GM12878 (cell line): ENCODE measurements around the gene DNMT3A. TPM values are rescaled to one million over a fixed set of nuclear protein-coding genes. Genes with fewer than 3 reads are reported as not detected.

Experiments used
- ATAC-seq: fragments of 200-7000 bp; cut with Tn5 transposase; 3 replicates; pipeline ENCODE4 v1.9.1; 2020; ENCODE audit warnings: mild to moderate bottlenecking, moderate library complexity
- BruUV-seq: library from RNA; stranded (reverse); fragments of 400-500 nt; replicated peaks from 2 replicates; lab custom pipeline; 2021; lab: Mats Ljungman, UMichigan
- CTCF ChIA-PET: fragments of 300-600 bp; sonication (Branson Sonifier 250); formaldehyde crosslinking; extraction: SDS; loops from one replicate; lab custom pipeline; 2021; ENCODE audit warnings: inconsistent platforms; lab: Yijun Ruan, JAX
- POLR2A ChIA-PET: fragments of 350-600 bp; formaldehyde crosslinking; extraction: SDS; loops from one replicate; lab custom pipeline; 2021; ENCODE audit warnings: inconsistent platforms; lab: Charles Lee
- RAD21 ChIA-PET: fragments of 300-600 bp; sonication (Branson Sonifier 250); formaldehyde crosslinking; loops from one replicate; lab custom pipeline; 2023; ENCODE audit warnings: antibody characterized with exemption; ENCODE audit not compliant: unreplicated experiment; lab: Charles Lee
- SMC1A ChIA-PET: fragments of 300-600 bp; sonication (Branson Sonifier 250); formaldehyde crosslinking; loops from one replicate; lab custom pipeline; 2023; ENCODE audit not compliant: unreplicated experiment, uncharacterized antibody; lab: Charles Lee
- DNase-seq: peaks from one replicate; pipeline ENCODE4 v3.0.0-alpha.2; 2011; ENCODE audit warnings: low read depth, low spot score
- FAIRE-seq: peaks from 3 replicates; lab custom pipeline; 2011; peaks lifted over from hg19 to GRCh38; lab: Jason Lieb, UNC
- H2AFZ ChIP-seq: 2 replicates; pipeline ENCODE4 v1.6.0; 2011; ENCODE audit warnings: low read depth, low read length, control low read depth; ENCODE audit not compliant: control insufficient read depth
- H3K27ac ChIP-seq: 2 replicates; pipeline ENCODE4 v1.5.1; 2011; ENCODE audit warnings: control low read depth; ENCODE audit not compliant: control insufficient read depth, insufficient read depth
- H3K27me3 ChIP-seq, 2 experiments: replicated peaks in 1 of 2; 2 replicates each; pipeline versions ENCODE4 v1.6.0 to v1.6.1; 2011; ENCODE audit warnings: low read length in 1 of 2; ENCODE audit not compliant: control insufficient read depth in 2 of 2, insufficient read depth in 2 of 2
- H3K36me3 ChIP-seq, 2 experiments: 2 replicates each; pipeline ENCODE4 v1.5.1; 2011; ENCODE audit warnings: low read length in 1 of 2; ENCODE audit not compliant: control insufficient read depth in 2 of 2, insufficient read depth in 2 of 2
- H3K4me1 ChIP-seq: 2 replicates; pipeline ENCODE4 v1.6.1; 2011; ENCODE audit warnings: mild to moderate bottlenecking, low read length, moderate library complexity, mixed read lengths; ENCODE audit not compliant: control insufficient read depth, insufficient read depth
- H3K4me2 ChIP-seq: 2 replicates; pipeline ENCODE4 v1.6.0; 2011; ENCODE audit warnings: control low read depth; ENCODE audit not compliant: control insufficient read depth, insufficient read depth
- H3K4me3 ChIP-seq: fragments of 200-600 bp; sonication (generic); 2 replicates; pipeline ENCODE4 v1.5.1; 2016
- H3K79me2 ChIP-seq: 2 replicates; pipeline ENCODE4 v1.6.0; 2011; ENCODE audit warnings: low read length; ENCODE audit not compliant: control insufficient read depth, insufficient read depth
- H3K9ac ChIP-seq: 2 replicates; pipeline ENCODE4 v1.8.0; 2011; ENCODE audit warnings: low read length, control low read depth, mixed read lengths; ENCODE audit not compliant: control insufficient read depth, insufficient read depth
- H3K9me3 ChIP-seq: replicated peaks from 3 replicates; pipeline ENCODE4 v1.5.1; 2011; ENCODE audit warnings: mild to moderate bottlenecking, low read length; ENCODE audit not compliant: control insufficient read depth, insufficient read depth
- H4K20me1 ChIP-seq: 2 replicates; pipeline ENCODE4 v1.6.0; 2011; ENCODE audit not compliant: control insufficient read depth, insufficient read depth
- CEBPB ChIP-seq, 2 experiments: fragments of 150-350 bp in 1 of 2; IDR thresholded peaks; 2 replicates each; pipeline ENCODE4 v1.6.1; 2012 to 2014; ENCODE audit warnings: low read depth in 2 of 2, low read length in 2 of 2, borderline replicate concordance in 1 of 2, inconsistent platforms in 1 of 2
- FOXM1 ChIP-seq: IDR thresholded peaks from 2 replicates; pipeline ENCODE4 v1.6.1; 2012; ENCODE audit warnings: low read depth, mild to moderate bottlenecking, inconsistent platforms, low read length, moderate library complexity
- NFYA ChIP-seq: IDR thresholded peaks from 2 replicates; pipeline ENCODE4 v1.6.1; 2011; ENCODE audit warnings: low read depth, mild to moderate bottlenecking, low read length, improper control_type of control experiment, borderline replicate concordance
- SPI1 ChIP-seq: IDR thresholded peaks from 2 replicates; pipeline ENCODE4 v1.6.1; 2011; ENCODE audit warnings: low read depth, mild to moderate bottlenecking, low read length, moderate library complexity, borderline replicate concordance; ENCODE audit not compliant: insufficient read depth
- TBL1XR1 ChIP-seq: IDR thresholded peaks from 2 replicates; pipeline ENCODE4 v1.6.1; 2012; ENCODE audit warnings: low read depth, low read length, improper control_type of control experiment
- ZSCAN29 ChIP-seq: fragments of 450-650 bp; IDR thresholded peaks from 2 replicates; pipeline ENCODE4 v1.6.1; 2017; ENCODE audit warnings: mild to moderate bottlenecking, moderate library complexity
- WGBS: methylation state at CpG from one replicate; pipeline ENCODE4 v1.1.6; 2016; ENCODE audit warnings: low lambda C conversion rate; ENCODE audit not compliant: insufficient replicate concordance, insufficient coverage; ENCODE audit errors: missing lambda C conversion rate; 5-methylcytosine and 5-hydroxymethylcytosine counted together
- in situ Hi-C: fragments of 300-500 bp; cut with MboI; formaldehyde crosslinking; loops from 9 replicates; pipeline ENCODE4 v1.14.3; 2018; ENCODE audit warnings: mixed read lengths
- intact Hi-C: fragments of 100-400 bp; cut with micrococcal nuclease; formaldehyde crosslinking; loops from one replicate; pipeline ENCODE4 v1.14.2; 2022; ENCODE audit not compliant: unreplicated experiment
- polyA plus RNA-seq, 11 experiments: library from polyadenylated mRNA; depleted of rRNA in 4 of 11; unstranded in 6 of 11; stranded (reverse) in 5 of 11; fragments of >200 nt; fragmentation: Nextera tagmentation in 4 of 11; fragmentation: Illumina TruSeq in 1 of 11; extraction: Ambion mirVana in 4 of 11; extraction: Trizol in 1 of 11; gene quantifications; 1 replicate in 1 of 11; 2 replicates in 10 of 11; pipeline versions ENCODE4 v1.2.1 to v1.2.3, GENCODE V29; 2011 to 2016; ENCODE audit warnings: inconsistent platforms in 2 of 11, missing spikeins in 2 of 11, low read depth in 1 of 11
- total RNA-seq, 4 experiments: library from RNA; depleted of rRNA in 3 of 4; stranded (reverse); fragments of >200 nt in 3 of 4; fragmentation: Illumina TruSeq in 1 of 4; extraction: Trizol in 1 of 4; gene quantifications; 2 replicates each; pipeline versions ENCODE4 v1.2.1 to v1.2.3, GENCODE V29; 2013 to 2021
- TF ChIP-seq, protein P1 (sequence below): fragments of 450-650 bp; IDR thresholded peaks from 2 replicates; pipeline ENCODE4 v1.6.1; 2017; ENCODE audit warnings: mild to moderate bottlenecking, moderate library complexity
- TF ChIP-seq, protein P2 (sequence below): fragments of 450-650 bp; IDR thresholded peaks from 2 replicates; pipeline ENCODE4 v1.6.1; 2017; ENCODE audit warnings: mild to moderate bottlenecking

DNMT3A gene
- total and polyA plus RNA-seq, 10 of the 15 experiments (the other 5 are each of a cell fraction or from before 2014, with no cell fraction given): 7.4 to 51.6 (median 17.4) TPM

DNA sequence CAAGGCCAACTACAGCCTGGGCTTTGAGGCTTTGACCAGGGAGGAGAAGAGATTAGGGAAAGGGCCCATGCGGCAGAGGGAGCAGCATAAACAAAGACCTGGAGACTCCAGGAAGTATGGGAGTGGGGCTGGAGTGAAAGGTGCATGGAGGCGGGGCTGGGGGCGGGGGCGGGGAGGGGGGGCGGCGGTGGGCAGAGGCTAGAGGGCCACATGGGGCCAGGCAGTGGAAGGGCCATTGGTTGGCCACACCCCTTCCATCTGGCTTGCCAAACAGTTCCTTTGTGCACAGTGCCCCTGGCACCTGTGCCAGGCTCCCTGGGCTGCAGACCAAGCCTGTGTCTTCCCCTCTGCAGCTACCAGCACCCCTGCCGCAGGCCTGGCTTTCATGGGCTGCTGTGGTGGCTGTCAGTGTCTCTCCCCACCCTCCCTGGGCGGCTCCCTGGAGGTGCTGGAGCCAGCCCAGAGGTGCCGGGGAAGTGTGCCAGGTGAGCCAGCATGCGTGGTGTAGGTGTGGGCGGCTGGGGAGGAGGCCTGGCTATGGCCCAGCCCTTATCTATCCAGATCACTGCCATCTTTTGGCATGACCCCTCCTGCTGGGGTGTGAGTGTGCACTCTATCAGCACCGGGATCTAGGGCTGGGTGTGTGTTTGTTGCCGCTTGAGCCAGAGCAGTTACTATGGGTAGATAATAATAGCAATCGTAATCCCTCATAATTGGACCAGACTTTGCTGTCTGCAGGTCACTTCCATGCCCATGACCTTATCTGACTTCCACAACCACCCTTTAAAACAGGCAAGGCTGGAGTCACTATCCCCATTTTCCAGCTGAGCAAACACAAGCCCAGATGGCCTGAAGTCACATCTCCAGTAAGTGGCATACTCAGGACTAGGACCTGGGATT lies 30.5 kb downstream of the DNMT3A start:
- ChIA-PET CTCF (interaction anchor here (1.1 to 3.9 kb wide), 2 partner anchors 34 to 51 kb away, joined by 3 to 15 read pairs; no protein-coding TSS in a partner anchor), SMC1A (no interaction called here), POLR2A (no interaction called here), RAD21 (interaction anchor here (1.0 kb wide), 1 partner anchor 51 kb away, joined by 4 read pairs; no protein-coding TSS in a partner anchor)
- FAIRE-seq: no peak
- Histone ChIP-seq H3K4me1 (peaks cover 27% of the 10 kb centered on the region), H3K36me3 (peaks cover 5 to 8% of the 10 kb centered on the region in 2 experiments; a peak in 3 of 4 replicates), H2AFZ (no peak overlapping the region), H3K4me3 (no peak overlapping the region), H4K20me1 (no peaks in the 10 kb centered on the region), H3K27me3 (no peaks in the 10 kb centered on the region), H3K9me3 (no peaks in the 10 kb centered on the region), H3K79me2 (peaks cover 9% of the 10 kb centered on the region), H3K27ac (no peak overlapping the region), H3K4me2 (no peak overlapping the region), H3K9ac (no peak overlapping the region)
- no TSS peak for BruUV-seq
- no peak for DNase-seq
- 90% methylated on average over 14 of the region's 14 CpGs for WGBS
- in situ Hi-C loops: no loop called here
- TF ChIP-seq SPI1 (no peak), NFYA (no peak), CEBPB (IDR thresholded peaks at IDR 0.05; ENCODE audit: borderline replicate concordance in 1 of 2, low read depth in 2 of 2, low read length in 2 of 2) (no peak), FOXM1 (no peak), TBL1XR1 (no peak), ZSCAN29 (no peak)
- TF ChIP-seq, protein P1, sequence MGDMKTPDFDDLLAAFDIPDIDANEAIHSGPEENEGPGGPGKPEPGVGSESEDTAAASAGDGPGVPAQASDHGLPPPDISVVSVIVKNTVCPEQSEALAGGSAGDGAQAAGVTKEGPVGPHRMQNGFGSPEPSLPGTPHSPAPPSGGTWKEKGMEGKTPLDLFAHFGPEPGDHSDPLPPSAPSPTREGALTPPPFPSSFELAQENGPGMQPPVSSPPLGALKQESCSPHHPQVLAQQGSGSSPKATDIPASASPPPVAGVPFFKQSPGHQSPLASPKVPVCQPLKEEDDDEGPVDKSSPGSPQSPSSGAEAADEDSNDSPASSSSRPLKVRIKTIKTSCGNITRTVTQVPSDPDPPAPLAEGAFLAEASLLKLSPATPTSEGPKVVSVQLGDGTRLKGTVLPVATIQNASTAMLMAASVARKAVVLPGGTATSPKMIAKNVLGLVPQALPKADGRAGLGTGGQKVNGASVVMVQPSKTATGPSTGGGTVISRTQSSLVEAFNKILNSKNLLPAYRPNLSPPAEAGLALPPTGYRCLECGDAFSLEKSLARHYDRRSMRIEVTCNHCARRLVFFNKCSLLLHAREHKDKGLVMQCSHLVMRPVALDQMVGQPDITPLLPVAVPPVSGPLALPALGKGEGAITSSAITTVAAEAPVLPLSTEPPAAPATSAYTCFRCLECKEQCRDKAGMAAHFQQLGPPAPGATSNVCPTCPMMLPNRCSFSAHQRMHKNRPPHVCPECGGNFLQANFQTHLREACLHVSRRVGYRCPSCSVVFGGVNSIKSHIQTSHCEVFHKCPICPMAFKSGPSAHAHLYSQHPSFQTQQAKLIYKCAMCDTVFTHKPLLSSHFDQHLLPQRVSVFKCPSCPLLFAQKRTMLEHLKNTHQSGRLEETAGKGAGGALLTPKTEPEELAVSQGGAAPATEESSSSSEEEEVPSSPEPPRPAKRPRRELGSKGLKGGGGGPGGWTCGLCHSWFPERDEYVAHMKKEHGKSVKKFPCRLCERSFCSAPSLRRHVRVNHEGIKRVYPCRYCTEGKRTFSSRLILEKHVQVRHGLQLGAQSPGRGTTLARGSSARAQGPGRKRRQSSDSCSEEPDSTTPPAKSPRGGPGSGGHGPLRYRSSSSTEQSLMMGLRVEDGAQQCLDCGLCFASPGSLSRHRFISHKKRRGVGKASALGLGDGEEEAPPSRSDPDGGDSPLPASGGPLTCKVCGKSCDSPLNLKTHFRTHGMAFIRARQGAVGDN: no peak
- TF ChIP-seq, protein P2, sequence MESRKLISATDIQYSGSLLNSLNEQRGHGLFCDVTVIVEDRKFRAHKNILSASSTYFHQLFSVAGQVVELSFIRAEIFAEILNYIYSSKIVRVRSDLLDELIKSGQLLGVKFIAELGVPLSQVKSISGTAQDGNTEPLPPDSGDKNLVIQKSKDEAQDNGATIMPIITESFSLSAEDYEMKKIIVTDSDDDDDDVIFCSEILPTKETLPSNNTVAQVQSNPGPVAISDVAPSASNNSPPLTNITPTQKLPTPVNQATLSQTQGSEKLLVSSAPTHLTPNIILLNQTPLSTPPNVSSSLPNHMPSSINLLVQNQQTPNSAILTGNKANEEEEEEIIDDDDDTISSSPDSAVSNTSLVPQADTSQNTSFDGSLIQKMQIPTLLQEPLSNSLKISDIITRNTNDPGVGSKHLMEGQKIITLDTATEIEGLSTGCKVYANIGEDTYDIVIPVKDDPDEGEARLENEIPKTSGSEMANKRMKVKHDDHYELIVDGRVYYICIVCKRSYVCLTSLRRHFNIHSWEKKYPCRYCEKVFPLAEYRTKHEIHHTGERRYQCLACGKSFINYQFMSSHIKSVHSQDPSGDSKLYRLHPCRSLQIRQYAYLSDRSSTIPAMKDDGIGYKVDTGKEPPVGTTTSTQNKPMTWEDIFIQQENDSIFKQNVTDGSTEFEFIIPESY: no peak
- intact Hi-C loops: no loop called here
- ATAC-seq: no peak
